Upper lobe of left lung (tissue), 6 donors: ENCODE data around the gene CMC2. TPM values are rescaled to one million over a fixed set of nuclear protein-coding genes. Genes with fewer than 3 reads are reported as not detected.

Experiments used
- ATAC-seq, 2 donors: fragments of 200-7000 bp; cut with Tn5 transposase; one replicate each; pipeline ENCODE4 v1.9.1; 2022; ENCODE audit warnings: mild to moderate bottlenecking in 2 of 2, moderate library complexity in 2 of 2; ENCODE audit not compliant: low FRiP score in 2 of 2
- DNase-seq, 2 donors: peaks; one replicate each; pipeline ENCODE4 v3.0.0-alpha.2; 2019 to 2020
- H3K27ac ChIP-seq, 4 donors: fragments of 200-600 bp; sonication (generic); one replicate each; pipeline ENCODE4 v1.5.1; 2016 to 2019
- H3K27me3 ChIP-seq, 4 donors: fragments of 200-600 bp; sonication (generic); one replicate each; pipeline ENCODE4 v1.5.1; 2017 to 2019
- H3K36me3 ChIP-seq, 4 donors: fragments of 200-600 bp; sonication (generic); one replicate each; pipeline ENCODE4 v1.5.1; 2016 to 2019
- H3K4me1 ChIP-seq, 4 donors: fragments of 200-600 bp; sonication (generic); one replicate each; pipeline ENCODE4 v1.5.1; 2018 to 2019
- H3K4me3 ChIP-seq, 4 donors: fragments of 200-600 bp; sonication (generic); one replicate each; pipeline ENCODE4 v1.5.1; 2017 to 2019; ENCODE audit warnings: mild to moderate bottlenecking in 2 of 4, moderate library complexity in 1 of 4
- H3K9me3 ChIP-seq, 4 donors: fragments of 200-600 bp; sonication (generic); one replicate each; pipeline ENCODE4 v1.5.1; 2018 to 2019
- EP300 ChIP-seq, 4 donors: sonication (generic); formaldehyde crosslinking; IDR thresholded peaks; one replicate each; pipeline ENCODE4 v1.5.1; 2017; ENCODE audit warnings: antibody characterized with exemption in 4 of 4, control low read depth in 2 of 4
- POLR2A ChIP-seq, 4 donors: fragments of 450-650 bp; IDR thresholded peaks; one replicate each; pipeline ENCODE4 v1.5.1; 2016 to 2017; ENCODE audit warnings: antibody characterized with exemption in 4 of 4, mild to moderate bottlenecking in 2 of 4
- POLR2AphosphoS5 ChIP-seq, 2 donors: sonication (generic); formaldehyde crosslinking; IDR thresholded peaks; one replicate each; pipeline ENCODE4 v1.5.1; 2017; ENCODE audit warnings: antibody characterized with exemption in 2 of 2
- WGBS, 2 donors: methylation state at CpG; one replicate each; pipeline ENCODE4 v1.1.5; 2017 to 2018; 5-methylcytosine and 5-hydroxymethylcytosine counted together
- total RNA-seq, 6 donors: library from RNA; depleted of rRNA in 4 of 6; stranded (reverse); fragments of >200 nt in 4 of 6; gene quantifications; one replicate each; pipeline versions ENCODE4 v1.1.0 to v1.2.1, GENCODE V29; 2016 to 2021
- TF ChIP-seq, protein P1 (sequence below), 6 experiments: fragments of 450-650 bp in 4 of 6; fragments of 200-600 bp in 2 of 6; sonication (generic) in 2 of 6; IDR thresholded peaks; one replicate each; pipeline ENCODE4 v1.5.1; 2016 to 2019; ENCODE audit warnings: antibody characterized with exemption in 6 of 6
- donor health status: DM: no; HTN: no; CAD: no; lungs with moderate emphysema.
- donor health status: DM: no; HTN: yes; CAD: no; lungs with severe emphysema.

Gene CMC2
- total RNA-seq, 6 donors from 2014 or later, result 9.8 to 51.7 (median 33.9) TPM

DNA sequence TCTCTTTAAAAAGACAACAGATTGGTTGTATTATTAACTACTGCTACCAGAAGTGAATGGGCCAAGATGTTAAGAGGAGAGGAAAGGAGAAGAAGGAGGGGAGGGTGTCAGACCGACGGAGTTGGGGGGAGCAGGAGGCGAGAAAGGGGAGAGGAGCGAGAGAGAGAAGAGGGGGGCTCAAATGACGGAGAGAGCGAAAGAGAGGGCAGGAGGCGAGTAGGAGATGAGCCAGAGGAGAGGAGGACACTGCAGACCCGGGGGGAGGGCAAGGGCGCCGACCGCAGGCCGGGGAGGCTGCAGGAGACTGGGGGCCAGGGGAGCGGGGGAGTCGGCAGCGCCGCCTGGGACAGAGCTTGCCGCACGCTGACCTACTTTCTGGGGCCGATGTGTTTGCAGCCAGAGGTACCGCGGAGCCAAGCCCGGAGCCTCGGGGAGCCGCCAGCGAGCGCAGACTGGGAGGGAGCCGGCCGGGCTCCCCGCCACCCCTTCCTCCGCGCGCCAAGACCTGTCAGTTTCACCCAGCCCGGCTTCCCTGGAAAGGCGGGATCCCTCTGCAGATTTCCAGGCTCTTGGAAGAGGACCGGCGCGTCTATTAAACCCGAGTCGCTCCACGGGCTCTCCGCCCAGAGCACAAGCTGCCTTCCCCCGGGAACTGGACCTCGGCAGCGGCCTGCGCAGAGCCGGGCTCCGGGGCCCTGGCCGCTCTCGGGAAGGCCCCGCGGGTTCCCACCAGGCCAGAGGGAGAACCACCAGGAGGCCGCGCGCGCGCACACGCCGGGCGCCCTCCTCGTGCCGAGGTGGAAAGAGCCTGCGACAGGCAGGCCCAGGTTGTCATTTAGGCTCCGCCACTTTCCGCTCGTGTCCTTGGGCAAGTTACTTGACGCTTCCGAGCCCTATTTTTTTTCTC, 74.6 kb downstream of the CMC2 start:
- Histone ChIP-seq H3K27me3 (peaks cover 0 to 6% (median 0%) of the 10 kb centered on the region in 4 donors), H3K4me1 (peaks cover 8 to 16% (median 14%) of the 10 kb centered on the region in 4 donors), H3K27ac (peak overlapping the region; percentile 56 to 71 (median 66)), H3K36me3 (no peaks in the 10 kb centered on the region), H3K9me3 (no peaks in the 10 kb centered on the region), H3K4me3 (peak overlapping the region; percentile 7 to 53 (median 40))
- DNase-seq (peak in 1 of 2 donors; percentile 92), ATAC-seq (peak; percentile 68 to 92)
- TF ChIP-seq POLR2AphosphoS5 (IDR thresholded peaks at IDR 0.05), result no peak
- TF ChIP-seq, protein P1, sequence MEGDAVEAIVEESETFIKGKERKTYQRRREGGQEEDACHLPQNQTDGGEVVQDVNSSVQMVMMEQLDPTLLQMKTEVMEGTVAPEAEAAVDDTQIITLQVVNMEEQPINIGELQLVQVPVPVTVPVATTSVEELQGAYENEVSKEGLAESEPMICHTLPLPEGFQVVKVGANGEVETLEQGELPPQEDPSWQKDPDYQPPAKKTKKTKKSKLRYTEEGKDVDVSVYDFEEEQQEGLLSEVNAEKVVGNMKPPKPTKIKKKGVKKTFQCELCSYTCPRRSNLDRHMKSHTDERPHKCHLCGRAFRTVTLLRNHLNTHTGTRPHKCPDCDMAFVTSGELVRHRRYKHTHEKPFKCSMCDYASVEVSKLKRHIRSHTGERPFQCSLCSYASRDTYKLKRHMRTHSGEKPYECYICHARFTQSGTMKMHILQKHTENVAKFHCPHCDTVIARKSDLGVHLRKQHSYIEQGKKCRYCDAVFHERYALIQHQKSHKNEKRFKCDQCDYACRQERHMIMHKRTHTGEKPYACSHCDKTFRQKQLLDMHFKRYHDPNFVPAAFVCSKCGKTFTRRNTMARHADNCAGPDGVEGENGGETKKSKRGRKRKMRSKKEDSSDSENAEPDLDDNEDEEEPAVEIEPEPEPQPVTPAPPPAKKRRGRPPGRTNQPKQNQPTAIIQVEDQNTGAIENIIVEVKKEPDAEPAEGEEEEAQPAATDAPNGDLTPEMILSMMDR (IDR thresholded peaks at IDR 0.05), result no peak
- no peak for TF ChIP-seq POLR2A (IDR thresholded peaks at IDR 0.05)
- TF ChIP-seq EP300 (IDR thresholded peaks at IDR 0.05), result no peak
- WGBS, 2 donors, result 2 to 4% methylated on average over 32 to 65 of the region's 67 CpGs

DNA sequence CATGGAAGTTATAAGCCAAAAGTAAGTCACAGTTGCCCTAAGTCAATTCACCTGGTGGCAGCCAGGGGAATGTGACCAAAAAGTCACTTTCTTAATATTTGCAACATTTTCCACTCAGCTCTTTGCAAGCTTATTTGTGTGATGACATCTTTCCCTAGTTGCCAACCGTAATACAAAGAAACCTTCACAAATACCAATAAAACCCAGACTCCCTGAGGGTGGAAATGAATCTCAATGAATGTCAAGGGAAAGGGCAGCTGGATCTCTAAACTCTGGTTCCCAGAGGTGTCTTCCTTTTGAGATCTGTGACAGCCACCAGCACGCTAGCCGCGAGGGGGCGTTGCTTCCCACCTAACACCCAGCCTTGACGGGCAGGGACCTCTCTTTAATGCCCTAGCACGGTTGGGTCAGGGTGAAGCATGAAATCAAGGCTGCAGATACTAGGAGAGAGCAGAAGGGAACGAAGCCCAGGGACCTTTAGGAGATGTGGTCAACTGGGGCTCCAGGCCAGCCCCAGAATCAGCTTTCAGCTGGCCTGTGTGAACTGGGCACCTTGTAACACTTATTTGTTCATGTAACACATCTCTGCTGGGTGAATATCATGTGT, 82.2 kb downstream of the CMC2 start:
- Histone ChIP-seq H3K36me3 (no peaks in the 10 kb centered on the region), H3K4me1 (no peaks in the 10 kb centered on the region), H3K9me3 (no peaks in the 10 kb centered on the region), H3K27ac (no peak overlapping the region), H3K27me3 (no peaks in the 10 kb centered on the region), H3K4me3 (no peak overlapping the region)
- 15 to 22% methylated on average over 8 of the region's 8 CpGs for WGBS, 2 donors
- DNase-seq (peak in 1 of 2 donors; percentile 26), ATAC-seq (peak in 1 of 2 donors; percentile 40)
- TF ChIP-seq POLR2AphosphoS5 (IDR thresholded peaks at IDR 0.05) (no peak), POLR2A (IDR thresholded peaks at IDR 0.05) (no peak), EP300 (IDR thresholded peaks at IDR 0.05) (no peak)
- TF ChIP-seq, protein P1 (IDR thresholded peaks at IDR 0.05), result peak in 1 of 6 experiments; percentile 21

DNA sequence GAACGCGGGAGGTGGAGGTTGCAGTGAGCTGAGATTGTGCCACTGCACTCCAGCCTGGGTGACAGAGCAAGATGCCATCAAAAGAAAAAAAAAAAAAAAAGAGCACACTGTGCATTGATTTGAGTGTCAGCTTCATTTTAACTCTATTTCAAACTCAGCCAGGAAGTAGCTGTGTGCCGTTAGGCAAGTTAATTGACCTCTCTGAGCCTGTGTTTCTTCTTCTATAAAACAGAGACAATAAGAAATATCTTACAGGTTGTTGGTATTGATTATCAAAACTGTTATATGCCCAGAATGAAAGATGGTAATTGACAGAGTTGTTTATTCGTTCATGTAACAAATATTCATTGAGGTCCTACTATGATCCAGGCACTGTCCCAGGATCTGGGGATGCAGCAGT, 83.3 kb downstream of the CMC2 start:
- WGBS, 2 donors, result 97 to 100% methylated on average over 4 of the region's 4 CpGs

More for the DNA sequence above, 83.3 kb downstream of the CMC2 start:
- Histone ChIP-seq H3K9me3 (no peaks in the 10 kb centered on the region), H3K4me3 (no peak overlapping the region), H3K36me3 (no peaks in the 10 kb centered on the region), H3K4me1 (no peaks in the 10 kb centered on the region), H3K27ac (no peak overlapping the region), H3K27me3 (no peaks in the 10 kb centered on the region)
- DNase-seq, result no peak
- TF ChIP-seq POLR2A (IDR thresholded peaks at IDR 0.05) (no peak), POLR2AphosphoS5 (IDR thresholded peaks at IDR 0.05) (no peak), EP300 (IDR thresholded peaks at IDR 0.05) (no peak)
- TF ChIP-seq, protein P1 (IDR thresholded peaks at IDR 0.05), result no peak
- no peak for ATAC-seq

Other genes starting within 250 kb of the CMC2 start
- gene CDYL2, start 202.3 kb downstream of the CMC2 start, total RNA-seq, result 10 to 100 TPM in 2 of 6 donors, 1 to 10 TPM in 4; 6.0 to 16.7 (median 8.0) TPM
- 10 to 100 TPM in 1 of 6 donors, 1 to 10 TPM in 5; 3.1 to 10.9 (median 7.1) TPM for gene CENPN, start 329 bp upstream of the CMC2 start, total RNA-seq
- 10 to 100 TPM in 5 of 6 donors, 1 to 10 TPM in 1; 8.9 to 30.7 (median 23.4) TPM for gene ATMIN, start 29.0 kb upstream of the CMC2 start, total RNA-seq
- 1 to 10 TPM in 4 of 6 donors, under 1 TPM in 1, not detected in 1; 0.76 to 8.4 (median 3.6) TPM for gene C16orf46, start 70.4 kb upstream of the CMC2 start, total RNA-seq
- 10 to 100 TPM in 4 of 6 donors, 1 to 10 TPM in 2; 6.2 to 16.9 (median 11.9) TPM for gene GCSH, start 89.5 kb upstream of the CMC2 start, total RNA-seq
- under 1 TPM in 2 of 6 donors, not detected in 4; 0.17 to 0.92 TPM for gene BCO1, start 231.8 kb upstream of the CMC2 start, total RNA-seq